NCI-H345 treated with DMSO at 0.1 percent for 48 hours (cell line): ENCODE data around the gene CCDC28B.

Experiments used
- DNase-seq: peaks from one replicate; lab custom pipeline; 2025; ENCODE audit not compliant: unreplicated experiment; lab: John Stamatoyannopoulos, UW

The CCDC28B gene

GRCh38 chr1:32250893-32251716, 50.7 kb downstream of the CCDC28B start, which contains the start of gene LCK:
TSS of gene LCK (plus strand) at chr1:32251265. CDS start at chr1:32274330, 23,065 bp downstream.
- DNase-seq = no peak
